ENCODE results near the gene MALAT1.

DNA sequence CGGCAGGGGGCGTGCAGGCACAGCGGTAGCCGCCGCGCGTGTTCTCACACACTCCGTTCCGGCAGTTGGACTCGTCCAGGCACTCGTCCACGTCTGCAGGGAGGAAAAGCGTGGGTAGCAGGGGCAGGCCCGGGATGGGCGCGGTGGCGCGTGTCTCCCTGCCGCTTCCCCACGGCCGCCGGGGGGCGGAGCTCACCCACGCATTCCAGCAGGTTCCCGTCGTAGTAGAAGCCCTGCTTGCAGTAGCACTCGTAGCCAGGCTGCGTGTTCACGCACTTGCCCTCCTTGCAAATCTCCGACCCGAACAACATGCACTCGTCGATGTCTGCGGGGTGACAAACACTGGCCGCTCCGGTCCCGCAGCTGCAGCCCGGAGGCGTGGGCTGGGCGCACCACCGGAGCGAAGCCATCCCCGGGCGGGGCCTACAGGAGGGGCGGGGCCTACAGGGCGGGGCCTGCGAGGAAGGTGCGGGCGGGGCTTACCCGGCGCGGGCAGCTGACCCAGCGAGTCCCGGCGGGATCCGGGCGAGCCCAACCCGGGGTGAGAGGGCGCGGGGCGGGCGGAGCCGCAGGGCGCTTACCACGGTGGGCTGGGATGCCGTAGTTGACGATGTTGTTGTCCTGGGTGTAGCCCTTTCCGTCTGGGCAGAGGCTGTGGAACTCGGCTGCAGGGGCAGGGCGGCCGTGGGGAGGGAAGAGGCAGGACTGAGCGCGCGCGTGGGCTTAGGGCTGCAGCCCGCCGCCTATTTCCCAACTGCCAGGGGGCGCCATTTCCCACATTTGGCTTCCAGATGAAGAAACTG lies 41.6 kb downstream of the MALAT1 start:
- TF ChIP-seq, protein P1, sequence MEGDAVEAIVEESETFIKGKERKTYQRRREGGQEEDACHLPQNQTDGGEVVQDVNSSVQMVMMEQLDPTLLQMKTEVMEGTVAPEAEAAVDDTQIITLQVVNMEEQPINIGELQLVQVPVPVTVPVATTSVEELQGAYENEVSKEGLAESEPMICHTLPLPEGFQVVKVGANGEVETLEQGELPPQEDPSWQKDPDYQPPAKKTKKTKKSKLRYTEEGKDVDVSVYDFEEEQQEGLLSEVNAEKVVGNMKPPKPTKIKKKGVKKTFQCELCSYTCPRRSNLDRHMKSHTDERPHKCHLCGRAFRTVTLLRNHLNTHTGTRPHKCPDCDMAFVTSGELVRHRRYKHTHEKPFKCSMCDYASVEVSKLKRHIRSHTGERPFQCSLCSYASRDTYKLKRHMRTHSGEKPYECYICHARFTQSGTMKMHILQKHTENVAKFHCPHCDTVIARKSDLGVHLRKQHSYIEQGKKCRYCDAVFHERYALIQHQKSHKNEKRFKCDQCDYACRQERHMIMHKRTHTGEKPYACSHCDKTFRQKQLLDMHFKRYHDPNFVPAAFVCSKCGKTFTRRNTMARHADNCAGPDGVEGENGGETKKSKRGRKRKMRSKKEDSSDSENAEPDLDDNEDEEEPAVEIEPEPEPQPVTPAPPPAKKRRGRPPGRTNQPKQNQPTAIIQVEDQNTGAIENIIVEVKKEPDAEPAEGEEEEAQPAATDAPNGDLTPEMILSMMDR (IDR thresholded peaks at IDR 0.05; ENCODE audit: low read length) = peak; percentile 88
- TF ChIP-seq EZH2 (IDR thresholded peaks at IDR 0.05; ENCODE audit: borderline replicate concordance, low read length) = no peak
